HG03571 (cell line): ENCODE results near the gene MXRA8.
A peak's percentile ranks its signal among the peaks of the same experiment; 100 is the strongest.

Experiments
- ATAC-seq: cut with Tn5 transposase; IDR thresholded peaks from one replicate; pipeline ENCODE4 v1.9.1; 2021; ENCODE audit not compliant: unreplicated experiment

The MXRA8 gene

GRCh38 chr1:1310476-1311053 lies 47.8 kb downstream of the MXRA8 start:
- no peak for ATAC-seq

GRCh38 chr1:1310109-1310385 lies 48.3 kb downstream of the MXRA8 start:
- ATAC-seq = no peak

GRCh38 chr1:1309251-1310108 lies 48.9 kb downstream of the MXRA8 start:
- ATAC-seq = no peak

- peak; percentile 6 for ATAC-seq
These were observed 49.6 kb downstream of the MXRA8 start for GRCh38 chr1:1308756-1309250.

GRCh38 chr1:1307923-1308755 lies 50.2 kb downstream of the MXRA8 start, which contains the start of the genes ACAP3 and PUSL1:
TSS of gene ACAP3 (minus strand) at chr1:1307930. CDS start at chr1:1307815, 115 bp downstream.
TSS of gene PUSL1 (plus strand) at chr1:1308597. CDS start at chr1:1308644, 47 bp downstream.
- peak; percentile 49 for ATAC-seq

GRCh38 chr1:1307261-1307922 lies 51.0 kb downstream of the MXRA8 start:
- peak; percentile 6 for ATAC-seq

- ATAC-seq = no peak
These were observed 51.6 kb downstream of the MXRA8 start for GRCh38 chr1:1306661-1307260.

- ATAC-seq = no peak
These were observed 52.2 kb downstream of the MXRA8 start for GRCh38 chr1:1306070-1306660.

- ATAC-seq = no peak
These were observed 52.9 kb downstream of the MXRA8 start for GRCh38 chr1:1305300-1306069.

GRCh38 chr1:1304331-1305299 lies 53.7 kb downstream of the MXRA8 start:
- ATAC-seq = no peak

- no peak for ATAC-seq
These were observed 54.6 kb downstream of the MXRA8 start for GRCh38 chr1:1303736-1304135.

- ATAC-seq = no peak
These were observed 55.3 kb downstream of the MXRA8 start for GRCh38 chr1:1302951-1303509.
